Measurements from ENCODE around the gene ADK. TPM values are rescaled to one million over a fixed set of nuclear protein-coding genes. Genes with fewer than 3 reads are reported as not detected.
"Not testable (repeated sequence)": the region's sequence is repeated elsewhere in the genome, so short reads cannot be mapped to it uniquely, and the experiment has no call there.

The ADK gene
- polyA plus RNA-seq, 3 donors = 27.0 to 33.2 (median 27.3) TPM

- no peak for DNase-seq (ENCODE audit: extremely low read depth in 1 of 11, low read depth in 9 of 11, low spot score in 4 of 11)
These were observed 274.5 kb downstream of the ADK start for GRCh38 chr10:74425456-74426001.

- no peak for DNase-seq (ENCODE audit: extremely low read depth in 1 of 11, low read depth in 9 of 11, low spot score in 4 of 11)
These were observed 280.8 kb downstream of the ADK start for GRCh38 chr10:74431816-74432215.

- no peak for DNase-seq (ENCODE audit: extremely low read depth in 1 of 11, low read depth in 9 of 11, low spot score in 4 of 11)
These were observed 282.0 kb downstream of the ADK start for GRCh38 chr10:74432841-74433594.

GRCh38 chr10:74433595-74433956 is 282.6 kb downstream of the ADK start:
- DNase-seq (ENCODE audit: extremely low read depth in 1 of 11, low read depth in 9 of 11, low spot score in 4 of 11) = no peak

- DNase-seq (ENCODE audit: extremely low read depth in 1 of 11, low read depth in 9 of 11, low spot score in 4 of 11) = no peak
These were observed 283.0 kb downstream of the ADK start for GRCh38 chr10:74433993-74434392.

- no peak for DNase-seq (ENCODE audit: extremely low read depth in 1 of 11, low read depth in 9 of 11, low spot score in 4 of 11)
These were observed 283.5 kb downstream of the ADK start for GRCh38 chr10:74434547-74434946.

GRCh38 chr10:74436523-74437170 is 285.6 kb downstream of the ADK start:
- DNase-seq (ENCODE audit: extremely low read depth in 1 of 11, low read depth in 9 of 11, low spot score in 4 of 11) = no peak

GRCh38 chr10:74437822-74438221 is 286.8 kb downstream of the ADK start:
- DNase-seq (ENCODE audit: extremely low read depth in 1 of 11, low read depth in 9 of 11, low spot score in 4 of 11) = no peak

- DNase-seq (ENCODE audit: extremely low read depth in 1 of 11, low read depth in 9 of 11, low spot score in 4 of 11) = no peak
These were observed 288.2 kb downstream of the ADK start for GRCh38 chr10:74439213-74439612.

GRCh38 chr10:74445493-74445892 is 294.5 kb downstream of the ADK start:
- DNase-seq (ENCODE audit: extremely low read depth in 1 of 11, low read depth in 9 of 11, low spot score in 4 of 11) = no peak

GRCh38 chr10:74450602-74451001 is 299.6 kb downstream of the ADK start:
- peak in 5 of 11 donors; percentile 13 to 38 (median 29) for DNase-seq (ENCODE audit: extremely low read depth in 1 of 11, low read depth in 9 of 11, low spot score in 4 of 11)

- no peak for DNase-seq (ENCODE audit: extremely low read depth in 1 of 11, low read depth in 9 of 11, low spot score in 4 of 11)
These were observed 300.3 kb downstream of the ADK start for GRCh38 chr10:74451127-74451829.

- DNase-seq (ENCODE audit: extremely low read depth in 1 of 11, low read depth in 9 of 11, low spot score in 4 of 11) = no peak
These were observed 302.1 kb downstream of the ADK start for GRCh38 chr10:74453169-74453568.

- DNase-seq (ENCODE audit: extremely low read depth in 1 of 11, low read depth in 9 of 11, low spot score in 4 of 11) = not testable (repeated sequence)
These were observed 306.5 kb downstream of the ADK start for GRCh38 chr10:74457478-74457877.

- DNase-seq (ENCODE audit: extremely low read depth in 1 of 11, low read depth in 9 of 11, low spot score in 4 of 11) = no peak
These were observed 309.8 kb downstream of the ADK start for GRCh38 chr10:74460812-74461211.

- no peak for DNase-seq (ENCODE audit: extremely low read depth in 1 of 11, low read depth in 9 of 11, low spot score in 4 of 11)
These were observed 323.1 kb downstream of the ADK start for GRCh38 chr10:74474022-74474713.

GRCh38 chr10:74476162-74476706 is 325.2 kb downstream of the ADK start:
- DNase-seq (ENCODE audit: extremely low read depth in 1 of 11, low read depth in 9 of 11, low spot score in 4 of 11) = not testable (repeated sequence)

GRCh38 chr10:74480778-74481177 is 329.8 kb downstream of the ADK start:
- DNase-seq (ENCODE audit: extremely low read depth in 1 of 11, low read depth in 9 of 11, low spot score in 4 of 11) = no peak

GRCh38 chr10:74483356-74483755 is 332.3 kb downstream of the ADK start:
- DNase-seq (ENCODE audit: extremely low read depth in 1 of 11, low read depth in 9 of 11, low spot score in 4 of 11) = no peak

All from renal cortex interstitium (tissue), 11 donors.